ENCODE measurements around the gene GALNT9.
A peak's percentile ranks its signal among the peaks of the same experiment; 100 is the strongest.

The GALNT9 gene

GRCh38 chr12:132163041-132163910 lies 166.1 kb downstream of the GALNT9 start:
- H4K20me1 ChIP-seq (ENCODE audit: insufficient read depth, low read length) = peaks cover 14% of the 10 kb centered on the region
- H3K4me2 ChIP-seq (ENCODE audit: insufficient read depth, low read length) = no peak overlapping the region
- H3K9ac ChIP-seq (ENCODE audit: low read depth, low read length) = no peak overlapping the region
- H3K4me1 ChIP-seq (ENCODE audit: insufficient read depth, low read length) = peaks cover 4% of the 10 kb centered on the region; the same call in 1 of the 2 replicates
- no peak overlapping the region for H3K4me3 ChIP-seq (ENCODE audit: low read depth in 1 of 2, low read length in 2 of 2)
- peaks cover 1% of the 10 kb centered on the region; the same call in 1 of the 2 replicates for H3K36me3 ChIP-seq (ENCODE audit: insufficient read depth, low read length)
- no peaks in the 10 kb centered on the region for H3K9me3 ChIP-seq (ENCODE audit: insufficient read depth, low read length, severe bottlenecking)
- TF ChIP-seq EZH2 (IDR thresholded peaks at IDR 0.05; ENCODE audit: borderline replicate concordance, low read depth, low read length, severe bottlenecking) (no peak), CTCF (IDR thresholded peaks at IDR 0.05; ENCODE audit: borderline replicate concordance, extremely low read depth, low read length, poor library complexity, severe bottlenecking) (no peak)
- ATAC-seq (ENCODE audit: insufficient read depth, low read depth) = no peak
- no peak overlapping the region for H3K27ac ChIP-seq (ENCODE audit: low read length)
- H2AFZ ChIP-seq (ENCODE audit: low read depth, low read length) = no peak overlapping the region
- no peaks in the 10 kb centered on the region for H3K79me2 ChIP-seq (ENCODE audit: insufficient read depth, low read length)
- peaks cover 8% of the 10 kb centered on the region for H3K27me3 ChIP-seq (ENCODE audit: insufficient read depth, low read length, poor library complexity)
- DNase-seq = no peak

GRCh38 chr12:132162508-132163031 lies 166.8 kb downstream of the GALNT9 start:
- H3K36me3 ChIP-seq (ENCODE audit: insufficient read depth, low read length) = peaks cover 8% of the 10 kb centered on the region
- H3K4me1 ChIP-seq (ENCODE audit: insufficient read depth, low read length) = peaks cover 4% of the 10 kb centered on the region; the same call in 1 of the 2 replicates
- peak; percentile 66 for ATAC-seq (ENCODE audit: insufficient read depth, low read depth)
- DNase-seq = no peak
- TF ChIP-seq CTCF (IDR thresholded peaks at IDR 0.05; ENCODE audit: borderline replicate concordance, extremely low read depth, low read length, poor library complexity, severe bottlenecking) (no peak), EZH2 (IDR thresholded peaks at IDR 0.05; ENCODE audit: borderline replicate concordance, low read depth, low read length, severe bottlenecking) (peak; percentile 17)
- peaks cover 14% of the 10 kb centered on the region for H4K20me1 ChIP-seq (ENCODE audit: insufficient read depth, low read length)
- no peak overlapping the region for H3K4me2 ChIP-seq (ENCODE audit: insufficient read depth, low read length)
- no peak overlapping the region for H3K27ac ChIP-seq (ENCODE audit: low read length)
- no peak overlapping the region for H3K9ac ChIP-seq (ENCODE audit: low read depth, low read length)
- peaks cover 8% of the 10 kb centered on the region for H3K27me3 ChIP-seq (ENCODE audit: insufficient read depth, low read length, poor library complexity)
- H3K79me2 ChIP-seq (ENCODE audit: insufficient read depth, low read length) = no peaks in the 10 kb centered on the region
- H3K9me3 ChIP-seq (ENCODE audit: insufficient read depth, low read length, severe bottlenecking) = no peaks in the 10 kb centered on the region
- no peak overlapping the region for H2AFZ ChIP-seq (ENCODE audit: low read depth, low read length)
- no peak overlapping the region for H3K4me3 ChIP-seq (ENCODE audit: low read depth in 1 of 2, low read length in 2 of 2)

- Histone ChIP-seq H3K9ac (ENCODE audit: low read depth, low read length) (no peak overlapping the region), H3K79me2 (ENCODE audit: insufficient read depth, low read length) (no peaks in the 10 kb centered on the region), H3K27me3 (ENCODE audit: insufficient read depth, low read length, poor library complexity) (peaks cover 8% of the 10 kb centered on the region), H3K36me3 (ENCODE audit: insufficient read depth, low read length) (peaks cover 14% of the 10 kb centered on the region), H3K27ac (ENCODE audit: low read length) (no peak overlapping the region), H3K4me2 (ENCODE audit: insufficient read depth, low read length) (no peak overlapping the region), H3K9me3 (ENCODE audit: insufficient read depth, low read length, severe bottlenecking) (no peaks in the 10 kb centered on the region), H3K4me3 (ENCODE audit: low read depth in 1 of 2, low read length in 2 of 2) (no peak overlapping the region), H3K4me1 (ENCODE audit: insufficient read depth, low read length) (peaks cover 4% of the 10 kb centered on the region; the same call in 1 of the 2 replicates), H4K20me1 (ENCODE audit: insufficient read depth, low read length) (peaks cover 14% of the 10 kb centered on the region), H2AFZ (ENCODE audit: low read depth, low read length) (no peak overlapping the region)
- ATAC-seq (ENCODE audit: insufficient read depth, low read depth) (peak; percentile 23), DNase-seq (no peak)
- TF ChIP-seq EZH2 (IDR thresholded peaks at IDR 0.05; ENCODE audit: borderline replicate concordance, low read depth, low read length, severe bottlenecking) (no peak), CTCF (IDR thresholded peaks at IDR 0.05; ENCODE audit: borderline replicate concordance, extremely low read depth, low read length, poor library complexity, severe bottlenecking) (no peak)
Observed at GRCh38 chr12:132161796-132162507, 167.4 kb downstream of the GALNT9 start.

Measured in DND-41 (cell line).